NCI-H2107 (cell line): ENCODE measurements around the gene CYP4A11.
"Not testable (repeated sequence)": the region's sequence is repeated elsewhere in the genome, so short reads cannot be mapped to it uniquely, and the experiment has no call there.

Experiments
- DNase-seq: peaks from one replicate; lab custom pipeline; 2025; lab: John Stamatoyannopoulos, UW

The CYP4A11 gene, protein sequence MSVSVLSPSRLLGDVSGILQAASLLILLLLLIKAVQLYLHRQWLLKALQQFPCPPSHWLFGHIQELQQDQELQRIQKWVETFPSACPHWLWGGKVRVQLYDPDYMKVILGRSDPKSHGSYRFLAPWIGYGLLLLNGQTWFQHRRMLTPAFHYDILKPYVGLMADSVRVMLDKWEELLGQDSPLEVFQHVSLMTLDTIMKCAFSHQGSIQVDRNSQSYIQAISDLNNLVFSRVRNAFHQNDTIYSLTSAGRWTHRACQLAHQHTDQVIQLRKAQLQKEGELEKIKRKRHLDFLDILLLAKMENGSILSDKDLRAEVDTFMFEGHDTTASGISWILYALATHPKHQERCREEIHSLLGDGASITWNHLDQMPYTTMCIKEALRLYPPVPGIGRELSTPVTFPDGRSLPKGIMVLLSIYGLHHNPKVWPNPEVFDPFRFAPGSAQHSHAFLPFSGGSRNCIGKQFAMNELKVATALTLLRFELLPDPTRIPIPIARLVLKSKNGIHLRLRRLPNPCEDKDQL

GRCh38 chr1:46941135-46941694 lies at the start of gene CYP4A11:
Gene CYP4A11, minus strand, starts transcription at chr1:46941476. Its CDS starts 43 bp downstream, at chr1:46941433.
- no peak for DNase-seq

DNA sequence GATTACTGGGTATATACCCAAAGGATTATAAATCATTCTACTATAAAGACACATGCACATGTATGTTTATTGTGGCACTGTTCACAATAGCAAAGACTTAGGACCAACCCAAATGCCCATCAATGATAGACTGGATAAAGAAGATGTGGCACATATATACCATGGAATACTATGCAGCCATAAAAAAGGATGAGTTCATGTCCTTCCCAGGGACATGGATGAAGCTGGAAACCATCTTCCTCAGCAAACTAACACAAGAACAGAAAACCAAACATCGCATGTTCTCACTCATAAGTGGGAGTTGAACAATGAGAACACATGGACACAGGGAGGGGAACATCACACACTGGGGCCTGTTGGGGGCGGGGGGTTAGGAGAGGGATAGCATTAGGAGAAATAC lies 49.3 kb upstream of the CYP4A11 start:
- not testable (repeated sequence) for DNase-seq

DNA sequence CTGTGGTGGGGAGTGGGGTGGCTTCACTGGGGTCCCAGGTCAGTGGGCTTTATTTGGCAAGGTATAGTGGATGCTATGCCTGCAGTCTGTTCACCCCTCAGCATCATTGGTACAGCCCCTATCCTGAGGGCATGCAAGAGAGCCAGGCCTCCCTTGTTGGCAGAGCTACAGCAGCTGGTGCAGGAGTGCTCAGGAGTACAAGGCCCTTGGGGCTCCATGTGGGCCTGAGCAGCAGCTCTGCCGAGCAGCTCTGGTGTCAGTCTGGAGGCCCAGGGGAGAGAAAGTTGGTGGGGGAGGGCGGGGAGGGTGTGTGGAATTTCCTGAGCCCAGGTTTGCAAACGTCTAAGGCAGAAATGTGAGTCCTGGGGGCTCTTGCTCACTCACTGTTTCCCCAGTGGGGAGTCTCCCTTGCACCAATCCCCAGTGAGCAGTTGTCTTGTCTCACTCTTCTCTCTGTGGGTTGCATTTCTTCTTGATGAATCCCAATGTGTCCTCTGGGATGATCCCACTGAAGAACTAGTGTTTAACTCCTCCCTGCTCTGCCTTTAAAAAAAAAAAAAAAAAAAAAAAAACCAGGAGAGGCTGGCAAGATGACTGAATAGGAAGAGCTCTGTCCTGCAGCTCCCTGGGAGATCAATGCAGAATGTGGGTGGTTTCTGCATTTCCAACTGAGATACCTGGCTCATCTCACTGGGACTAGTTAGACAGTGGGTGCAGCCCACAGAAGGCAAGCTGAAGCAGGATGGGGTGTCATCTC lies 42.7 kb upstream of the CYP4A11 start:
- DNase-seq: no peak

- no peak for DNase-seq
These were observed 42.0 kb upstream of the CYP4A11 start for GRCh38 chr1:46983166-46983829.

- DNase-seq: no peak
These were observed 27.8 kb upstream of the CYP4A11 start for GRCh38 chr1:46969014-46969619.

DNA sequence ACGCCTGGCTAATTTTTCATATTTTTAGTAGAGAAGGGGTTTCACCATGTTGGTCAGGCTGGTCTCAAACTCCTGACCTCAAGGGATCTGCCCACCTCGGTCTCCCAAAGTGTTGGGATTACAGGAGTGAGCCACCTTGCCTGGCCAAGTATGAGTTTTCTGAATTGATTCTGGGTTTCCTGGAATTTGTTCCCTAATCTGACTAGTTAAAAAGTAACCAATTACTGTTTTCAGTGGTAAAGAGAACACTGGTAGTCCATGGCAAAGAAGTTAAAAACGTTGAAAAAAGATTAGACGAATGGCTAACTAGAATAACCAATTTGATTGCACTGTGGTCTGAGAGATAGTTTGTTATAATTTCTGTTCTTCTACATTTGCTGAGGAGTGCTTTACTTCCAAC lies 21.0 kb upstream of the CYP4A11 start:
- DNase-seq: not testable (repeated sequence)

- no peak for DNase-seq
These were observed 19.9 kb upstream of the CYP4A11 start for GRCh38 chr1:46961066-46961758.

GRCh38 chr1:46960250-46960649 lies 19.0 kb upstream of the CYP4A11 start:
- DNase-seq: no peak

- DNase-seq: not testable (repeated sequence)
These were observed 13.8 kb upstream of the CYP4A11 start for GRCh38 chr1:46955116-46955515.

GRCh38 chr1:46953847-46954246 lies 12.6 kb upstream of the CYP4A11 start:
- DNase-seq: not testable (repeated sequence)

DNA sequence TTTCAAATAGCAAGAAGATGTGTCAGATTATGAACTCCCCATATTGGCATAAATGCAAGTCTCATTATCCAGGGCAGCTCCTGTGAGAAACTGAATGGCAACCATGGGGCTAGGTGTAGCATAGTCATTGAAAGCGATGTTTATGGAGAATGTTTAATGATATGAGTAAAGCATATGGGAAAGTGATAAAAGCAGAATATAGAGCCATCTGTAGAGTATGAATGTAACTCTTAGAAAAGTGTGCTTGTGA lies 8.1 kb upstream of the CYP4A11 start:
- not testable (repeated sequence) for DNase-seq

GRCh38 chr1:46948629-46949416 lies 7.5 kb upstream of the CYP4A11 start:
- no peak for DNase-seq

DNA sequence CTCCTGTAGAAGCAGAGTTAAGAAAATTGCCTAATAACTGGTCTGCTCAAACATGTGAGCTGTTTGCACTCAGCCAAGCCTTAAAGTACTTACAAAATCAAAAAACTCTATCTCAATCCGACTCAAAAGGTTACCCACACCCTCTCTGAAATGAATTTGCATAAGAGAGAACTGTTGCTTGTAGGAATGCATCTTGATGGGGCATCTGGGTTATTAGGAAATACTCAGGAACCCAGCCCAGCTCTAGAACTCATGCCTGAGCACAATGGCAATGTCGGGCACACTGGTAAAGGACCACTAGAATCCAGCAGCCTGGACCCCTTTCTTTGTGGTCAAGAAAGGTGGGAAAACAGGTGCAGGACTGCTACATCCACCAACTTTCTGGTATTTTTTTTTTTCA lies 6.4 kb upstream of the CYP4A11 start:
- DNase-seq: not testable (repeated sequence)

DNA sequence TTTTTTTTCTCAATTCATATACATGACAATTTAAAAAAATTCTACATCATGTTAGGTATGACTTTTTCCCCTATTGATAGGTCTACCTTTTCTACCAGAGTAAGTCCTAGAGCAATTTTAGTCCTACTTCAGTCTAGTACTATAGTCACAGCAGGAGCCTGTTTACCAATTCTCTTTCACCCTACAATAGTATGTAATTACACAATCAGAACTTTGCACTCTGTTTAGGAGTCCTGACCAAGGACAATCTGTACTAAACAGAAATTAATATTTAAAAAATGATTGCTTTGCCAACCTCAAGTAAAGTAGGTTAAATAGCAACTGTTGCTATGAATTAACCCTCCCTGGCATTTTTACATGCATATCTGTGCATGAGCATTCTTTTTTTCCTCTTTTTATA lies 810 bp upstream of the CYP4A11 start:
- DNase-seq: no peak

DNA sequence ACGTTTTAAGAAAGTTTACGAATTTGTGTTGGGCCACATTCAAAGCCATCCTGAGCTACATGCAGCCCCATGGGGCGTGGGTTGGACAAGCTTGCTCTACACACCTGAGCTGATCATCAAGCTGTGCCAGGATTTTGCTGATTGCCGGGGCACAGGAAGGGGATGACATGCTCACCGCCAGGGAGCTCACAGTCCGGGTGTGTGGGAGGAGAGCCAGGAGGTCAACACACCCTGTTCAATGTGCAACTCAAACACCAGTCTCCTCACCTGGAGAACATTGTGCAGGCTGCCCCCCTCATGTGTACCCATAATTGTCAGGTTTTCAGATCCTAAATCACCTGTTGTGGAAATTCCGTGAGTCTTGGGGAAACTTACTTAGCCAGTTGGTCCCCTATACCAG lies 969 bp downstream of the CYP4A11 start:
- DNase-seq: no peak

- DNase-seq: no peak
These were observed 4.0 kb downstream of the CYP4A11 start for GRCh38 chr1:46937270-46937669.

- no peak for DNase-seq
These were observed 4.5 kb downstream of the CYP4A11 start for GRCh38 chr1:46936788-46937187.

DNA sequence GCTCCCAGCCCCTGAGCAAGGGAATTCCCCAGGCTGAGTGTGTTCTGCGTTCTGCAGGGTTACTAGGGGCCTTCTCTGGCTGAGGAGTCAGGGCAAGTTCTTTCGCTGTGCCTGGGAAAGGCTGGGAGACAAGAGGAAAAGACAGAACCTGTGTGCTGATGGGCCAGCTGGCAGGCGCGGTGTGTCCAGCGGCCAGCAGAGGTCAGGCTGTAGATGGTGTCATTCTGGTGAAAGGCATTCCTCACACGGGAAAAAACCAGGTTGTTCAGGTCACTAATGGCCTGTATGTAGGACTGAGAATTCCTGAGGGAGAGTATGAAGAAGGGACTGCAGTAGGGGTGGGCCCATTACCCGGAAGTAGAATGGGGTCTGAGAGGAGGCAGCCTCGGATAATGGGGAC lies 6.4 kb downstream of the CYP4A11 start:
- DNase-seq: not testable (repeated sequence)

GRCh38 chr1:46932020-46932419 lies 9.3 kb downstream of the CYP4A11 start:
- not testable (repeated sequence) for DNase-seq

DNA sequence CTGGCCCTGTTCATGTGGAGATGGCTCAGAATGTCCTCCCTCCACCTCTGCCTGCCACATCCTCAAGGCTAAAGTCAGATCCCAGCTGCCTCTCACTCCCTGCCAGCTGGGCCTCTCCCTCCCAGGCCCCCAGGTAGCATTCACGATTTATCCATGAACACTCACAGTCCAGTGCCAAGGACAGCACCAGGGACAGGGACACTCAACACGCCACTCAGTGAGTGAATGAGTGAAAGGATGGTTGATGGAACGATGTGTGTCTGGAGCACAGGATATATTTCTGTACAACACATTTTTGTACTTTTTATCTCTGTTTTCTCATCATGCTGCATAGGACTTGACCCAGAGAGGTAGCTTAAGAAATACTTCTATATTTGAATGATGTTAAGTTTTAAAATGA lies 10.1 kb downstream of the CYP4A11 start:
- no peak for DNase-seq
